GM18951 (cell line): ENCODE results near the gene C3orf52.

Experiments
- POLR2A ChIP-seq: IDR thresholded peaks from 4 replicates; pipeline ENCODE4 v1.6.1; 2011; ENCODE audit warnings: mild to moderate bottlenecking; ENCODE audit not compliant: insufficient read length, insufficient read depth; ENCODE audit errors: extremely low read depth
- in situ Hi-C: fragments of 300-500 bp; cut with MboI; formaldehyde crosslinking; loops from one replicate; pipeline ENCODE4 v1.12.0; 2022; ENCODE audit warnings: low sequenced_read_pairs, mixed read lengths, inconsistent platforms; ENCODE audit not compliant: unreplicated experiment

C3orf52 gene

DNA sequence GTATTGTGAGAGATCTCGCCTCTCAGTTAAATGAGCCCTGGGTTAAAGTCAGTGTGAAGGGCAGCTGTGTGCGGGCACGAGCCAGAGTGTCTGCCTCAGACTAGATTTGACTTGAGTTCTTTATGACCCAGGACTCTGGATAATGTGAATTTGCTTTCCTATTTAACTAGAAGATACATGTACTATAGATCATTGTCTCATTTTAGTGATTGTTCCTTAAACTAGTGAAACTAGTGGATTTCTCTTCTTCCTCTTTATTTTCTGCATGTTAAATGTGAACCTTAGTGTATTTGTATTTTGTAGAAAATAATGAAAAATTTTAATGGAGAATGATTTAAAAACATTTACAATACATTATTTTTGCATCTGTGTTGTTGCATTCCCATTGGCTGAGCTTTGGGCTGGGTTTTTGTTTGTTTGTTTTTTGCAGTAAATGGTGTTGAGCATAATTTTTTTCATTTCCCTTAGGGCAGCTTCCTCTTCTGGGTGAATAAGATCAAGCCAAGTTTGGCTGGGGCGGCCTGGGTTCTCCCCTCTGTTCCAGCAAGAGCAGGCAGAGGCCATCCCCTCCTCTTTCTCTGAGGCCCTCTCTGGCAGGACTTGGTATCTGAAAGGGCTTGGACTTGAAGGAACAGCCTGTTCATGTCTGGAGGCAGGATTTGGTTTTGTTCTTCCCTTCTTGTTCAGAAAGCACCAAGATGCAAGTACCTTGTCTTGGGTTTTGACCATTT, 31.8 kb downstream of the C3orf52 start:
- in situ Hi-C loops, result loop anchor here (10.0 kb wide), 1 partner anchor 207 kb away; no protein-coding TSS in a partner anchor
- TF ChIP-seq POLR2A, result no peak

DNA sequence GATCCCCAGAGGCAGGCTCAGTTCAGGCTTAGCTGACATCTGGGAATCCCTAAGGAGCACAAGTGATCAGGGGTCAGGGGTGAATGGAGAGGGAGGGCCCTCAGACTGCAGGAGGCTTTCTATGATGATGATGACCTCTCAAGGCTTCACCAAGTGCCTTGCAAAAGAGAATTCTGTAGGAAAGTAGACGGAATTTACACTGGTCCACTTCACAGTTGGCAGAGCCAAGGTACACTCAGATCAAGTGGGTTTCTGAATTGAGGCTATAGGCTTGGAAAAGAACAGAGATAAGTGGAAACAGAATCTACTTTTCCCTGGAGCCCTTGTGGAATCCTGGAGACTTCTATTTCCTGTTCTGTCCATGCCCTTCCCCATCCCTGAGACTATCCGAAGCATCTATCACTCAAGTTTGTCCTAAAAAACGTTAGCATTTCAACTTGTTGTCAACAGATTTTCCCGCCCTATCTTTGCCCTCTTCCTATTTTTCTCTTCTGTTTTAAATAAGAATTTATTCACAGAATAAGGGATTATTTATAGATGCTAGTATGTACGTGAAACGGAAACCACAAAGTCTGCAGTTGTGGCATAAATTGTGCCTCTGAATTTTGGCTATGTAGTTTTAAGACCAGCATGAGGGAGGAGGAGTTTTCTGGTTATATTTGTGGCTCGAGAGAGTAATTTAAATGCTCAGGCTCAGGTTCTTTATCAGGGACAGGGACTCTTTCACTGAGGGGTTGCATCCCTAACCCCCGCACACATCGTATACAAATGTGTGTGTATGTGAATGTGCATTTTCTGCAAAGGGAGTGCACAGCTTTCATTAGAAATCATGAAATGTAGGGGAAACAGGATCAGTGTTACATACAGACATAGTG, 34.0 kb downstream of the C3orf52 start:
- TF ChIP-seq POLR2A, result no peak
- in situ Hi-C loops, result loop anchor here (10.0 kb wide), 1 partner anchor 205 kb away; no protein-coding TSS in a partner anchor

DNA sequence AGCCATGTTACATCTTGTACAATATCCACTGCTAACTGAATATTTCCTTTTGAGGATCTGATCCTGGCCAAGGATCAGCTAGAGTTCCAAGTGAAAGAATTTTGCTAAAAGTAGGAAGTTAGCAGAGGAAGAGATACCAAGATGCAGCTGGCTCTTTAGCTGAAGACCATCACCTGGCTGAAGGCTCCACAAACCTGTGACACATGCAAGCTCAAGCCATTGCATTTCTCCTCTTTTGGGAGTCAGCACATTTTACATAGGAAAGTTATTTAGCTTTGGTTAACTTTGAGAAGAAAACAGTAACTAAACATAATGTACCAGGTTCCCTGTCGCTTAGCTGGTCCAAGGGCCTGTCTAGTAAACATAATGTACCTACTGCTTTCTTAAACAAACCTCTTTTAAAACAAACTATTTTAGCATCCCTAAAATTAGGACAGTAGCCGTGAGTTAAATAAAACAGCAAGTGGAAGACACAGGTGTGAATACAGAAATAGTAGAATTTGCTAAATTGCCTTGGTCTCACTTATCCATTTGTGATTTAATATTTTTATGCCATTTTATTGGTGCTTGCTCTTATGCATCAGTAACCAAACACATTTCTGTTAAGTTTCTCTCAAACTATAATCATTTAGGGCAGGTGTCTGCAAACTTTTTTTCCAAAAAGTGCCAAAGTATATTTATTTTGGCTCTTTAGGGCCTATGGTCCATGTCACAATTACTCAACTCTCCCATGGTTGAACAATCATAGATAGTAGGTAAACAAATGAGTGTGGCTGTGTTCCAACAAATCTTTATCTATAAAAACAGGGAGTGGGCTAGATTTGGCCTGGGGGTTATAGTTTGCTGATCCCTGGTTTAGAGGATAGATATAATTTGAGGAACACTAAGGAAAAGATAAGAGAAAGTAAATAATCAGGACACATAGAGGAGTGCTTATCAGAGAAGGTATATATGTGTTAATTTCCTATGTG, 35.7 kb downstream of the C3orf52 start:
- TF ChIP-seq POLR2A, result no peak
- in situ Hi-C loops, result no loop called here

DNA sequence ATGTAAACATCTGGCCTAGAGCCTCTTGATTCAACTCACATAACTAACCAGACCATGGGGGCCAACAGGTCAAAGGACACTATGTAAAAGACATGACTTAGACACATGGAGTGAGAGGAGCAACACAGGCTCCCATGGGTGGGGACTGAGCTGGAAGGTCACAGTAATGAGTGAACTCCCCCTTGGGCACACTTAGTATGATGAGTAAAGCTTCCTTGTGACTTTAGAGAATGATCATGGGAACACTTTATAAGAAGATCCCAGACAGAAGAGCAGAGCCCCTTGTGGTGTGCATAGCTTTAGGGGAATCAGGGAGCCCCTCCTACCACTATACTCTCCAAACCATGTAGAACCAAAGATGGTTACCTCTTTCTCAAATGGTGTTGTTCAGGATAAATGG, 36.7 kb downstream of the C3orf52 start:
- no peak for TF ChIP-seq POLR2A
- in situ Hi-C loops, result no loop called here

DNA sequence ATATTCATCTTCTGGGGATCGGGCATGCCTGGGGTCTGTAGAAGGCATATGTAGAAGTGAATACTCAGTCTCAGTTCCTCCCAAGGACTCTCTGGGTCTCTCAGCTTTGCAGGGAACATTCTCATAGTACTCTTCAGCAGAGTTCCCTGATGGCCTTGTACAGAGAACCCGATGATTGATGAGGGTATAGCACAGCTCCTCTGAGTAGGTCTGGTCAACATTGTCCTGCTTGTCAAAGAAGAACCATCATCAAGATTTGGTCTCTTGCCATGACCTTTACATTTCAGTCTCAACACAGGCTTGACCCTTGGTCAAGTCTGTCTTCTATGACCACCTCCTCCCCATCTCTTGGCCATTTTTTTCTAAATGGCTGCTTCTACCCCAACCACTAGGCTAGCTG, 37.4 kb downstream of the C3orf52 start:
- in situ Hi-C loops, result no loop called here
- TF ChIP-seq POLR2A, result no peak

- in situ Hi-C loops, result no loop called here
Observed at GRCh38 chr3:112124907-112125607, 38.9 kb downstream of the C3orf52 start.

DNA sequence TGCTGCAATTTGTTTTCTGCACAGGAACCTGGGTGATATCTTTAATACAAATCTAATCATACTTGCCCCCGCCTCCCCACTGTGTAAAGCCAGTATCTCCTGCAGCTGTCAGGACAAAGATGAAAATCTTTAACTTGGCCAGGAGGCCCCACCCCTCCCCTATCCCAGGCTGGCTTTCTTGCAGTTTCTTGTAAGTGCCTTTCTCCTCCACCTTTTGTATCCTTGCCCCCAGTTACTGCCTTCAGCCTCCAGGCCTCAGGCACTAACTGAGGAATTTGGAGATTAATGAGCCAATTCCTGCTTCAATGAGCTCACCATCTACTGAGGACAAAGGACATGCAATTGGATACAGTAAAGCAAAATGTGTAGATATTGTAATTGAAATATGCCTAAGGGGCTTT, 40.3 kb downstream of the C3orf52 start:
- in situ Hi-C loops, result no loop called here

More at GRCh38 chr3:112124907-112125607, 38.9 kb downstream of the C3orf52 start:
- TF ChIP-seq POLR2A, result no peak

DNA sequence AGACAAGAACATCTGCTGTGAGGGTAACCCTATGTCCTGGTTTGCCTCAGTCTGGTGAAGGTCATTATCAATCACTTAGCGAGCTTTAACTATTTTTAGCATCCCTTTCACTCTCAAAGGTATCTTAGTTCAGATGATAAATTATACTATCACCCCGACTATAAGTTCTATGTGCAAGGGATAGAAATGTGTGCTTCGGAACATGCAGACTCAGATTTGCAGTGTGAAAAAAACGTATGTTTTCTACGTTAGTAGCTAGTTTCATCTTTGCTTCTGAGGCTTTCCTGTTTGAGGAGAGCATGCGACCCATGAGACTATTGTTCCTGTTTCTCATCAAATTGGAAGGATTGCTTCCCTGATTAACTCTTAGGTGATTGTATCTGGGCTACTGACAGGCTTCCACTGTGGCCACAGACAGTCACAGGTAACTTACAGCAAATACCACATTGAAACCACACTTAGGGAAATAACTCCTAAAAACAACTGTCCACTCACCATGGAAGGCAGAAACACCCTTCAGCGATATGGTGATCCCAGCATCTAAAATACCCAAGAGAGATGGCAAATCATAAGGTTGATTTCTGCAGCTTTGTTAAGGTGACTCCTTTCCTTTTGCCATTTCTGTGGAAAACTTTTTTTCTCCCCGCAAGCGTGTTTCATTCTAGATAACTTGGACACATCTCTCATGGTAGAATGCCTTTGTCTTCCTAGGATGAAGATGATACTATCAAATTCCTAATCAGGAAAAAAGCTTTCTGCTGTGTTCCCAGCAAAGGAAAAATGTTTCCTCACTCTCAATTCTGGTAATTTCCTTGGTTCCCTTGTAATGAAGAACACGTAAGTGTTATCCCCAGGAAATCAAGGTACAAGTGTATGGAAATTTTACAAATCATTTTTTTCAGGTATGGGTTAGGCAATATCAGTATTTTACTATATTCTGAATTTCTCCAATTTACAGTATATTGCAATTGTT, 41.6 kb downstream of the C3orf52 start:
- in situ Hi-C loops, result no loop called here
- TF ChIP-seq POLR2A, result no peak

More for the DNA sequence above, 40.3 kb downstream of the C3orf52 start:
- TF ChIP-seq POLR2A, result no peak

DNA sequence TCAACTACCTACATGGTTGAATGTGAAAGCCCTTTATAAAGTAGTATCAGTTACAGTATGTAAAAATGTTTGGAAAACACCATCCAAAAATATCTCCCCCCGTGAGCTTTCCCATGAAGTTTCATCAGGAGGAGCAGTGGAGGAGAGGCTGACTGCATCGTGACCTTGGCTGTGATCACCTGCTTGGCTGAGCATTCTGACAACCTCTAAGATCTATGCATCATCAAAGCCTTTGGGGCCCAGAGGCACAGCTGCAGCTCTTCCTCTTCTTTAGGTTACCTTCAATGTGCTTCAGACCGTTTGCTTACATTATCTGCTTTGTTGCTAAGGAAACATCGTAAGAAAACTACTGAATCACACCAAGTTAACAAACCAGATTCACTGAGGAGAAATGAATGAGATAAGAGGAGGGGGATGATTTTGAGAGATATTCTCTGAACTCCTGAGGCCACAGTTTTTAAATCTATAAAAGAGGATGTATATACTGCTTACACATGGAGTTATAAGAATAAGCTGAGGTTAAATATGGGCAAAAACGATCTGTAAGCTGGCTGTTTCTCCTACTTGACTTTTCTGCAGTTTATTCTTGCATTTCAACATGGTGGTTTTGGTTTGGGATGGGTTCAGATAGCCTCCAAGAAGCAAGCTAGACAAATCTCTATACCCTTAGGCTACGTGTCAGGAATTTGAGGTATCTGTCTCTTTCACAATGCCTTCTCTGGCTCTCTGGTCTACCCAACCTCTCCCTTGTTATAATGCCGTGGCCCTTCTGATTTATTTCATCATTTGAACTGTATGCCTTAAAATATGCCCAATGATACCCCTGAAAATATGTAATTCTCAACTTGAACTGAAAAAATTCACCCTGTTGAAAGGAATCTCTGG, 42.9 kb downstream of the C3orf52 start:
- no peak for TF ChIP-seq POLR2A
- in situ Hi-C loops, result no loop called here

GRCh38 chr3:112129925-112130637, 43.9 kb downstream of the C3orf52 start:
- no peak for TF ChIP-seq POLR2A
- in situ Hi-C loops, result no loop called here
